Prostate gland (tissue), 2 donors: ENCODE results near the gene NAGPA.

Experiments
- POLR2A ChIP-seq: fragments of 450-650 bp; IDR thresholded peaks from one replicate; pipeline ENCODE4 v1.6.1; 2016; ENCODE audit warnings: antibody characterized with exemption, mild to moderate bottlenecking
- POLR2AphosphoS5 ChIP-seq: sonication (generic); formaldehyde crosslinking; IDR thresholded peaks from one replicate; pipeline ENCODE4 v1.6.1; 2017; ENCODE audit warnings: antibody characterized with exemption
- TF ChIP-seq, protein P1 (sequence below), 4 experiments: fragments of 200-600 bp in 2 of 4; fragments of 450-650 bp in 2 of 4; sonication (generic) in 2 of 4; IDR thresholded peaks; 1 replicate in 3 of 4; 2 replicates in 1 of 4; pipeline ENCODE4 v1.5.1; 2016 to 2019; ENCODE audit warnings: antibody characterized with exemption in 4 of 4, mild to moderate bottlenecking in 2 of 4, moderate library complexity in 2 of 4

DNA sequence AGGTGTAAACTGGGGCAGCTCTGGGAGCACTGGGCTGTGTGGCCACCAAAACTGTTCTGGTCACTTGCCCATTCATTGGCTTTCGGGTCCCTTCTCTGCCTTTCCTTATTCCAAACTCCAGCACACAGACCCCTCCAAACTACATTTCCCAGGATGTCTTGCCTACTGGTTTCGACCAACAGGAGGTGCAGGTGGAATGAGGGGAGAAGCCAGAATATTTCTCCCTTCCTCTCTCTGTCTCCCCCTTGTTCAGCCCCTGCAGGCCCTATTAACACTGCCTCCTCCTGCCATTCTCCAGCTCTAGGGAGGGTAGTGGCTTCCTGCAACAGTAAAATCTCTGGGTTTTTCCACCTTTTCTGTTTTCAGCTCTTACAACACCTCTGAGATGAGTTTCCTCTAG is 13.2 kb upstream of the NAGPA start:
- TF ChIP-seq POLR2A = no peak
- TF ChIP-seq, protein P1, sequence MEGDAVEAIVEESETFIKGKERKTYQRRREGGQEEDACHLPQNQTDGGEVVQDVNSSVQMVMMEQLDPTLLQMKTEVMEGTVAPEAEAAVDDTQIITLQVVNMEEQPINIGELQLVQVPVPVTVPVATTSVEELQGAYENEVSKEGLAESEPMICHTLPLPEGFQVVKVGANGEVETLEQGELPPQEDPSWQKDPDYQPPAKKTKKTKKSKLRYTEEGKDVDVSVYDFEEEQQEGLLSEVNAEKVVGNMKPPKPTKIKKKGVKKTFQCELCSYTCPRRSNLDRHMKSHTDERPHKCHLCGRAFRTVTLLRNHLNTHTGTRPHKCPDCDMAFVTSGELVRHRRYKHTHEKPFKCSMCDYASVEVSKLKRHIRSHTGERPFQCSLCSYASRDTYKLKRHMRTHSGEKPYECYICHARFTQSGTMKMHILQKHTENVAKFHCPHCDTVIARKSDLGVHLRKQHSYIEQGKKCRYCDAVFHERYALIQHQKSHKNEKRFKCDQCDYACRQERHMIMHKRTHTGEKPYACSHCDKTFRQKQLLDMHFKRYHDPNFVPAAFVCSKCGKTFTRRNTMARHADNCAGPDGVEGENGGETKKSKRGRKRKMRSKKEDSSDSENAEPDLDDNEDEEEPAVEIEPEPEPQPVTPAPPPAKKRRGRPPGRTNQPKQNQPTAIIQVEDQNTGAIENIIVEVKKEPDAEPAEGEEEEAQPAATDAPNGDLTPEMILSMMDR (IDR thresholded peaks at IDR 0.05) = no peak
- TF ChIP-seq POLR2AphosphoS5 = no peak
